Measurements from ENCODE around the gene SNX20.
A peak's percentile ranks its signal among the peaks of the same experiment; 100 is the strongest.

Gene SNX20

DNA sequence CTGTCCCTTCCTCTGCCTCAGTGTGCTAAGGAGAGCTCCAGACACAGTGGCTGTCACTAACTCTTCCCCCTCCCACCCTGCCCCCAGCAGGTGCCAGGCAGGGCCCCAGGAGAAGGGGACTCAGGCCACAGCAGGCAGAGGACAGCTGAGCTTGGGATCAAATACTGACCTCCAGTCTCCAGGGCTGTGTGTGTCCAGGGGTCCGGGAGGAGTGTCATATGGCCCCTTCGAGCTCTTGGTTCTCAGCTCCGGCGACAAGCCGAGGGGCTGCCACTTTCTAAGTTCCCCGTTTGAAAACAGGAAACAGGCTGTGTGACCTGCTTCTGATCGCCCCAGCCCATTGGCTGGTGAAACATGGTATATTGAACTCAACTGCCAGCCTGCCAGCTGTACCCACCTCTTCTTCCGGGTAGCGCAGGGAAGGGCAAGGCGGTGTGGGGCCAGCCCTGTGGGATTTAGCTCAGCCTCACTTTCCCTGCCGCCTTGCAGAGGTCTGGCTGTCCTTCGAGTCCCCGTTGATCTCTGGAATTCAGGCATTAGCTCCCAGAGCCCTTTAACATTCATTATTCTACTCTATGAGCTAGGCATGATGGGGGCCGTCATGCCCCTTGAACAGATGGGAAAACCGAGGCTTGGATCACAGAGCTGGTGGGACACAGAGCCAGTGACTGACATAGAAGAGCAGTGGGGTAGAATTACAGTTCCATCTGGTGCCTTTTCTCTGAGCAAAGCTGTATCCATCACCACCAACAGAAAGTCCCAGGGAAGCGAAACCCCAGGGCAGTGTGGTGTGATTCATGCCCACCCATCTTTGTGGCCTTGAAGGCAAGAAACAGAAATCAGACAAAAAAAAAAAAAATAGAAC lies at the start of gene SNX20:
SNX20 (minus strand) TSS at position 292 of the 865 bp plus-strand sequence. CDS start 3,786 bp downstream, outside the sequence.
- DNase-seq: no peak

GRCh38 chr16:50724306-50724705 lies 43.2 kb upstream of the SNX20 start:
- no peak for DNase-seq

- DNase-seq: no peak
Measured at GRCh38 chr16:50722960-50723359, 41.8 kb upstream of the SNX20 start.

DNA sequence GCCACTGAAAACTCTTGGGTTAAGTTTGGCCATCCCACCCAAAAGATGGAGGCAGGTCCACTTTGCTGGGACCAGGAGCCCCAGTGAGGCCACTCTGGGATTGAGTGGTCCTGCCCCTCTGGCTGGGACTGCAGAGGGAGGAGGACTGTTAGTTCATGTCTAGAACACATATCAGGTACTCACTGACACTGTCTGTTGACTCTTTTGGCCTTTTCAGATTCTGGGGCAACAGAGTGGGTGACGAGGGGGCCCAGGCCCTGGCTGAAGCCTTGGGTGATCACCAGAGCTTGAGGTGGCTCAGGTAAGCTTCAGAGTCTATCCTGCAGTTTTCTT lies 41.3 kb upstream of the SNX20 start:
- DNase-seq: no peak

GRCh38 chr16:50721549-50722404 lies 40.7 kb upstream of the SNX20 start:
- DNase-seq: no peak

GRCh38 chr16:50719401-50720337 lies 38.6 kb upstream of the SNX20 start:
- no peak for DNase-seq

DNA sequence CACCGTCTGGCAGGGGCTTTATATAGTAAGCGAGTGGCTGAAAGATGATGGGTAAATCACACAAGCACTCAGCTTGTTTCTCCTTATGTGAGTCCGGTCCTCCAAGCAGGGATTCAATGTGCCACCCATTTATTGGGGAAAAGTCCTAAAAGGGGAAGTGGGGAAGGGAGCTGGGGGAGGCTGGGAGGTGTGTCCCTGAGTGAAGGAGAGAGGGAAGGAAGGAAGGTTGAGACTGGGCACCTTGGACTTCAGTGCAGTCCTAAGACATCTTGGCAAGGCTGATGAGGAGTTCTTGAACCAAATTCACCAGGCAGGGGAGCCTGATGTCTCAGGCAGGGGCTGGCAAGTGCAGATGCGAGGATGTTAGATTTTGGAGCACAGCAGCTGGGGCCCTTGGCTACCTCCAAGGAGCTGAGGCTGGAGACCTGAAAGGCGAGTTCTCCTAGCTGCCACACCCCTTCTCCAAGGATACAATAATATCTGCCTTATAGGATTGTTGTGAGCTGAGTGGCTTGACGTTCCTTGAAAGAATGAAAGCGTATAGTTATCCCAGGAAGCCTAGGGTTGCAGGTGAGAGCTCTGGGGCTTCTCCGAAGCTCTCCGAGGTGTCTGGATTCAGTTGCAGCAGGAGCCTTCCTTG lies 37.8 kb upstream of the SNX20 start:
- no peak for DNase-seq

GRCh38 chr16:50718061-50718760 lies 37.1 kb upstream of the SNX20 start:
- peak; percentile 62 for DNase-seq

- no peak for DNase-seq
Measured at GRCh38 chr16:50717494-50717893, 36.4 kb upstream of the SNX20 start.

DNA sequence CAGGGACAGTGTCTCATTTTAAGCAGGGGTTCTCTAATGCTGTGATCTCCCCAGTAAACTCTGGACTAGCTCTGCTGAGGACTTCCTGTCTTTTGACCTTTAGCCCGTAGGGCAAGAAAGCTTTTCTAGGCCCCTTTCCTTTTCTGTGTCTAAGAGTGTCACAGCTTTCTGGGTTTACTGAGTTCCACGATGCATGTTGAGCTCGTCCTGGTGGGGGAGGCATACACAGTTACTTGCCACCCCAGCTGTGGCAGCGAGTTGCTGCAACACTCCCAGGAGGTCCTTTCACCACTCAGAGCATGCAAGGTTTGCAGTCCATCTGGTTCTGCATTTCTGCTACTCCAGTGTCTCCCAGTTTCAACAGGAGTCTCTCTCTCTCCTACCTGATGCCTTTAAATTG lies 36.0 kb upstream of the SNX20 start:
- DNase-seq: no peak

GRCh38 chr16:50712956-50713355 lies 31.8 kb upstream of the SNX20 start:
- DNase-seq: no peak

GRCh38 chr16:50712560-50712898 lies 31.4 kb upstream of the SNX20 start:
- DNase-seq: peak; percentile 35

DNA sequence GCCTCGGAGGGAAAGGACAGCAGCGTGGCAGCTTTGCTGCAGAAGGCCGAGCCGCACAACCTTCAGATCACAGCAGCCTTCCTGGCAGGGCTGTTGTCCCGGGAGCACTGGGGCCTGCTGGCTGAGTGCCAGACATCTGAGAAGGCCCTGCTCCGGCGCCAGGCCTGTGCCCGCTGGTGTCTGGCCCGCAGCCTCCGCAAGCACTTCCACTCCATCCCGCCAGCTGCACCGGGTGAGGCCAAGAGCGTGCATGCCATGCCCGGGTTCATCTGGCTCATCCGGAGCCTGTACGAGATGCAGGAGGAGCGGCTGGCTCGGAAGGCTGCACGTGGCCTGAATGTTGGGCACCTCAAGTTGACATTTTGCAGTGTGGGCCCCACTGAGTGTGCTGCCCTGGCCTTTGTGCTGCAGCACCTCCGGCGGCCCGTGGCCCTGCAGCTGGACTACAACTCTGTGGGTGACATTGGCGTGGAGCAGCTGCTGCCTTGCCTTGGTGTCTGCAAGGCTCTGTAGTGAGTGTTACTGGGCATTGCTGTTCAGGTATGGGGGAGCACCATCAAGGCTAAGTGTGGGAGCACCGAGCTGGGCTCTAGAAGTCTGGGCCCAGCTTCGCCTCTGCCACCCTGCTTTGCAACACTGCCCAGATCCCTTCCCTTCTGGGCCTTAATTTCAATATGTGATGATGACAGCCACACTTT lies 30.9 kb upstream of the SNX20 start:
- DNase-seq: no peak

DNA sequence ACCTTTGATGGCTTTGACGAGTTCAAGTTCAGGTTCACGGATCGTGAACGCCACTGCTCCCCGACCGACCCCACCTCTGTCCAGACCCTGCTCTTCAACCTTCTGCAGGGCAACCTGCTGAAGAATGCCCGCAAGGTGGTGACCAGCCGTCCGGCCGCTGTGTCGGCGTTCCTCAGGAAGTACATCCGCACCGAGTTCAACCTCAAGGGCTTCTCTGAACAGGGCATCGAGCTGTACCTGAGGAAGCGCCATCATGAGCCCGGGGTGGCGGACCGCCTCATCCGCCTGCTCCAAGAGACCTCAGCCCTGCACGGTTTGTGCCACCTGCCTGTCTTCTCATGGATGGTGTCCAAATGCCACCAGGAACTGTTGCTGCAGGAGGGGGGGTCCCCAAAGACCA lies 29.9 kb upstream of the SNX20 start:
- DNase-seq: no peak

DNA sequence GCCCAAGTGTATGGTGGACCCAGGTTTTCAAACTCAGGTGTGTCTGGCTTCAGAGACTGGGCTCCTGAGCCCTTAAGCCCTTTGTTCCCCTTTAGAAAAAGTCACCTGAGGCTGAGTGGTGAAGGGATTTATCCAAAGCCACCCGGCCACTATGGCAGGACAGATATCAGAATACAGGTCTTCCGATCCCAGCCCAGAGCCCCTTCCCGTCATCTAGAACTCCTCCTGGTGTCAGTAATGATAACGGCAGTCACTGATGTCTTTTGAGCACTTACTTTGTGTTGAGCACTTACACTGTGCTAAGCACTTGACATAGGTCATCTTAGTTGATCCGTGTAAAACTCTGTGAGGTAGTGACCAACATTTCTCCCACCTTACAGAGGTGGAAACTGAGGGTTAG lies 28.9 kb upstream of the SNX20 start:
- no peak for DNase-seq

DNA sequence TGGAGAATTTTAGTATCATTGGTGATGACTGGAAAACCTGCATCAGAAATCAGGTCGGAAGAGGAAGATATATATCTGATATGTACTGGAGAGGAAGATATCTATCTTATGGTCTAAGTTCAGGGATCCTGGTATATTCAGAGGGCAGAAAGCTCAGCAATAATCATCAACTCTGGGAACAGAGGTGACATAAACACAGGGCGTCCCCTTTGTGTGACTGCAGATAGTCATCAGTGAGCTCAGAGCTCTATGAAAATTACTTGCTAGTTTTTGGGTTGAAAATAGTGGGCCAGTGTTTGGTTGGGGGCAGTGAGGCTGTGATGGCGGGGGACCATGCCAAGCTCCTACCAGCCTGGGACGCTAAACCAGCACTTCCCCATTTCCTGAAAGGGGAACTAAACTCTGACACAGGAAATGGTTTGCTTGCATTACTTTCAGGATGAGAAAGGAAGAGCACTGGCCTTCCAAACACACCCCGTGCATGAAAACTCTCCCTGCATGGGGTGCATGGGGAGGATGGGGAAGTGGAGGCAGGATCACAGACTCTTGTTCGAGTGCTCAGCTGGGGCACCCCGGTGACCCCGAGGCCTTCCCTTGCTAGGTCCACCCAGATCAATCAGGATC lies 28.1 kb upstream of the SNX20 start:
- no peak for DNase-seq

DNA sequence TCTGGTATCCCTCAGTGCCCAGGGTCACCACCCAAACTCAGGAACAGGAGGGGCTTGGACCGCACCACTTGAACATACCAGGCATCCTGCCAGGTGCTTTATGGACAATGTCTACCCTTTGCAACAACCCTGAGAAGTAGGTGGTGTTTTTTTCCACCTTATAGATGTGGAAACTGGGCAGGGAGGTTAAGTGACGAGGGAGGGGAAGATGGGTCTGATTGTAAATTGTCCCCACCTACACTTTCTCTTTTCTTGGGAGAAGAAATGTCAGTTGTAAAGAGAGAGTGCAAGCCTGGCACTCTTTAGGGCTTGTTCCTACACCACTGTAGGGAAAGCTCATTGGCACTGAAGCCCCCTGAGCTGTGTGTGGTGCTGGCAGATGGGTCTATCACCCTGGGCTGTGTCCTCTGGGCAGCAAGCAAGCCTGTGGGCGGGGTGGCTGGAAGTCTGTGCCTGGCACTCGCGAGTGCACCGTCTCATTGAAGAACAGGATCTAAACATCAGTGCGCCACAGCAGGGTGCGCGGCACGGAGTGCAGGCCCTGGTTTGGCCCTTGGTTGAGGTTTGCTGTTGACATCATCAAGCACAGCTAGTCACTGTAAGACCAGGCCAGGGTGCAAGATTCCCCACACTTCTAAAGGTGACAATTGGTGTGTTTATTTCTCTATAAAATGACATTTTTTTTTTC lies 27.4 kb upstream of the SNX20 start:
- no peak for DNase-seq

DNA sequence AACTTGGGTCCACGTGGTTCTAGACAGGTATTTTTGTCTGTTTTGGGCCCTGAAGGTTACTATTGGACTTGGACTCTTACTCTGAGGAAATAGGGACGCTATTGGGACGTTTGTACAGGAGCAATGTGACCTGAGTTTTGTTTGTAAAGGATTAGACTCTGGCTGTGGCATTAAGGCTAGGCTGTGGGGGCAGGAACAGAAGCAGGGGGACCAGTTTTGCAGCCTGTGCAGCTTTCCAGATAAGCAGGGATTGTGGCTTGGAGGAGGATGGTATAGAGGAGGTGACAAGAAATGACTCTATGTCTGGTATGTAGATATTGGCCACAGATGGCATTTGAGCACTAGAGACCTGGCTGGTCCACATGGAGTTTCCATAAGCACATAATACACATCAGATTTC lies 25.1 kb upstream of the SNX20 start:
- no peak for DNase-seq

- DNase-seq: no peak
Measured at GRCh38 chr16:50705436-50706110, 24.5 kb upstream of the SNX20 start.

DNA sequence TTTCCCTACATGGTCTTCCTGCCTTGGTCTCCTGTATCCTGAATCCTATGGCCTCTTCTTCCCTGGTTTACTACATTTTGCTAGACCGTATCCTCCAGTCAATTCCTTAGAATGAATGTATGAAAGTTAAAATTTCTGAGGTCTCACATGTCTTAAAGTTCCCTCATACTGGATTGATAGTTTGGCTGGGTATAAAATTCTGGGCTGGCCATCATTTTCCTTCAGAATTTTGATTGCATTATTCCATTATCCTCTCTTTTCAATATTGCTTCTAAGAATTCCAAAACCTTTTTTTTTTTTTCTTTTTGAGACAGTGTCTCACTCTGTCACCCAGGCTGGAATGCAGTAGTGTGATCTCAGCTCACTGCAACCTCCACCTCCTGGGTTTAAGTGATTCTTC lies 23.1 kb upstream of the SNX20 start:
- no peak for DNase-seq

Measured in EL (cell line).